Pancreas (tissue), 10 donors: Measurements from ENCODE around the gene SLC39A8. TPM values are rescaled to one million over a fixed set of nuclear protein-coding genes. Genes with fewer than 3 reads are reported as not detected.

ENCODE experiments used
- ATAC-seq, 4 donors: fragments of 200-7000 bp; cut with Tn5 transposase; one replicate each; pipeline versions ENCODE4 v1.8.0 to v1.9.1; 2020; ENCODE audit warnings: mild to moderate bottlenecking in 4 of 4, moderate library complexity in 4 of 4
- DNase-seq, 6 donors: peaks; one replicate each; pipeline ENCODE4 v3.0.0-alpha.2; 2020
- FAIRE-seq: peaks from 2 replicates; lab custom pipeline; 2012; peaks lifted over from hg19 to GRCh38; lab: Jason Lieb, UNC
- H3K27ac ChIP-seq, 4 donors: fragments of 200-600 bp; sonication (generic); 1 replicate in 3 of 4; 2 replicates in 1 of 4; pipeline versions ENCODE4 v1.5.0 to v1.8.0; 2020
- H3K27me3 ChIP-seq, 4 donors: fragments of 200-600 bp; one replicate each; pipeline ENCODE4 v1.8.0; 2021
- H3K36me3 ChIP-seq, 3 donors: fragments of 200-600 bp; sonication (generic) in 1 of 3; one replicate each; pipeline versions ENCODE4 v1.5.0 to v1.8.0; 2020 to 2021
- H3K4me1 ChIP-seq, 3 donors: fragments of 200-600 bp; one replicate each; pipeline ENCODE4 v1.8.0; 2021
- H3K4me3 ChIP-seq, 4 donors: fragments of 200-600 bp; sonication (generic) in 2 of 4; one replicate each; pipeline versions ENCODE4 v1.5.0 to v1.8.0; 2020 to 2021
- H3K9me3 ChIP-seq, 4 donors: fragments of 200-600 bp; one replicate each; pipeline ENCODE4 v1.8.0; 2021
- CTCF ChIP-seq, 4 donors: fragments of 200-600 bp; sonication (generic) in 3 of 4; IDR thresholded peaks; one replicate each; pipeline versions ENCODE4 v1.5.0 to v1.8.0; 2021; ENCODE audit warnings: antibody characterized with exemption in 4 of 4
- WGBS, 2 donors: extraction: QIAGEN DNeasy Blood & Tissue Kit; methylation state at CpG; one replicate each; pipeline ENCODE4 v1.1.7; 2013; 5-methylcytosine and 5-hydroxymethylcytosine counted together
- intact Hi-C, 3 donors: fragments of 100-400 bp; cut with DNase I; formaldehyde crosslinking; loops; one replicate each; pipeline versions ENCODE4 v1.11.1 to v1.14.2; 2022
- polyA plus RNA-seq, 2 donors: library from polyadenylated mRNA; stranded (reverse); fragments of 200-250 nt; gene quantifications; one replicate each; pipeline ENCODE4 v1.2.3, GENCODE V29; 2013
- total RNA-seq, 6 donors: library from RNA; stranded (reverse); fragmentation: NEBNext Ultra II Directional in 4 of 6; extraction: Animal tissue kit (Norgen Biotek cat#: 25700) in 4 of 6; gene quantifications; one replicate each; pipeline versions ENCODE4 v1.2.1 to v1.2.4, GENCODE V29; 2021 to 2023
- donor health status: healthy with polysubstance abuse.
- donor health status: DM: no; HTN: no; CAD: no; lungs with moderate emphysema.
- donor health status: DM: no; HTN: no; CAD: no.
- donor health status: control.
- donor health status: control.
- donor health status: Bipolar disorder and iron deficiency.
- donor health status: DM: yes; HTN: yes; CAD: no.
- donor health status: DM: no; HTN: no; CAD: no.
- donor health status: DM: no; HTN: no; CAD: no.
- donor health status: DM: yes; HTN: yes; CAD: no.

SLC39A8 gene
- total and polyA plus RNA-seq, 8 donors = 9.9 to 46.8 (median 37.8) TPM

GRCh38 chr4:102322736-102323135 lies 22.5 kb downstream of the SLC39A8 start:
- 98 to 100% methylated on average over 2 of the region's 2 CpGs for WGBS, 2 donors
- FAIRE-seq = no peak

GRCh38 chr4:102321260-102321995 lies 23.9 kb downstream of the SLC39A8 start:
- DNase-seq = no peak
- TF ChIP-seq CTCF (IDR thresholded peaks at IDR 0.05) = no peak
- ATAC-seq = no peak
- peaks cover 0 to 3% (median 0%) of the 10 kb centered on the region in 3 donors for H3K4me1 ChIP-seq
- no peaks in the 10 kb centered on the region for H3K9me3 ChIP-seq
- 89 to 90% methylated on average over 11 of the region's 11 CpGs for WGBS, 2 donors
- H3K27me3 ChIP-seq = no peaks in the 10 kb centered on the region
- no peak overlapping the region for H3K4me3 ChIP-seq
- intact Hi-C loops = no loop called here
- FAIRE-seq = no peak
- H3K36me3 ChIP-seq = no peaks in the 10 kb centered on the region
- H3K27ac ChIP-seq = no peak overlapping the region

More at GRCh38 chr4:102322736-102323135, 22.5 kb downstream of the SLC39A8 start:
- TF ChIP-seq CTCF (IDR thresholded peaks at IDR 0.05) = no peak
- Histone ChIP-seq H3K36me3 (no peaks in the 10 kb centered on the region), H3K27me3 (no peaks in the 10 kb centered on the region), H3K27ac (no peak overlapping the region), H3K4me3 (no peak overlapping the region), H3K9me3 (no peaks in the 10 kb centered on the region), H3K4me1 (peaks cover 0 to 3% (median 0%) of the 10 kb centered on the region in 3 donors)
- intact Hi-C loops = no loop called here
- no peak for DNase-seq
- no peak for ATAC-seq

- 28 to 46% methylated on average over 3 of the region's 3 CpGs for WGBS, 2 donors
- FAIRE-seq = no peak
- no peak for ATAC-seq
- DNase-seq = no peak
- Histone ChIP-seq H3K9me3 (no peaks in the 10 kb centered on the region), H3K27me3 (no peaks in the 10 kb centered on the region), H3K4me1 (peaks cover 0 to 3% (median 0%) of the 10 kb centered on the region in 3 donors), H3K36me3 (no peaks in the 10 kb centered on the region), H3K4me3 (no peak overlapping the region), H3K27ac (no peak overlapping the region)
- TF ChIP-seq CTCF (IDR thresholded peaks at IDR 0.05) = no peak
- intact Hi-C loops = no loop called here
Measured at GRCh38 chr4:102319594-102319993, 25.7 kb downstream of the SLC39A8 start.

- no peaks in the 10 kb centered on the region for H3K36me3 ChIP-seq
- H3K4me3 ChIP-seq = no peak overlapping the region
- no peak overlapping the region for H3K27ac ChIP-seq
- no peak for DNase-seq
- ATAC-seq = no peak
- no peaks in the 10 kb centered on the region for H3K27me3 ChIP-seq
- 56 to 62% methylated on average over 5 of the region's 5 CpGs for WGBS, 2 donors
- FAIRE-seq = no peak
- H3K9me3 ChIP-seq = no peaks in the 10 kb centered on the region
- intact Hi-C loops = no loop called here
- TF ChIP-seq CTCF (IDR thresholded peaks at IDR 0.05) = no peak
- H3K4me1 ChIP-seq = peaks cover 0 to 3% (median 0%) of the 10 kb centered on the region in 3 donors
Measured at GRCh38 chr4:102318526-102318925, 26.8 kb downstream of the SLC39A8 start.

- no peak overlapping the region for H3K4me3 ChIP-seq
- peaks cover 0 to 3% (median 0%) of the 10 kb centered on the region in 3 donors for H3K4me1 ChIP-seq
- H3K27me3 ChIP-seq = no peaks in the 10 kb centered on the region
- no peaks in the 10 kb centered on the region for H3K36me3 ChIP-seq
- no peak for ATAC-seq
- no peaks in the 10 kb centered on the region for H3K9me3 ChIP-seq
- no peak for TF ChIP-seq CTCF (IDR thresholded peaks at IDR 0.05)
- H3K27ac ChIP-seq = no peak overlapping the region
- WGBS, 2 donors = 47 to 57% methylated on average over 3 of the region's 3 CpGs
- no peak for DNase-seq
- intact Hi-C loops = no loop called here
- FAIRE-seq = no peak
Measured at GRCh38 chr4:102318105-102318504, 27.2 kb downstream of the SLC39A8 start.
